GM21381 (cell line): ENCODE measurements around the gene MZT2A.
A peak's percentile ranks its signal among the peaks of the same experiment; 100 is the strongest.
"Not testable (repeated sequence)": the region's sequence is repeated elsewhere in the genome, so short reads cannot be mapped to it uniquely, and the experiment has no call there.

Experiments
- ATAC-seq: cut with Tn5 transposase; IDR thresholded peaks from one replicate; pipeline ENCODE4 v1.9.1; 2021; ENCODE audit warnings: mild to moderate bottlenecking, moderate library complexity; ENCODE audit not compliant: unreplicated experiment

The MZT2A gene

DNA sequence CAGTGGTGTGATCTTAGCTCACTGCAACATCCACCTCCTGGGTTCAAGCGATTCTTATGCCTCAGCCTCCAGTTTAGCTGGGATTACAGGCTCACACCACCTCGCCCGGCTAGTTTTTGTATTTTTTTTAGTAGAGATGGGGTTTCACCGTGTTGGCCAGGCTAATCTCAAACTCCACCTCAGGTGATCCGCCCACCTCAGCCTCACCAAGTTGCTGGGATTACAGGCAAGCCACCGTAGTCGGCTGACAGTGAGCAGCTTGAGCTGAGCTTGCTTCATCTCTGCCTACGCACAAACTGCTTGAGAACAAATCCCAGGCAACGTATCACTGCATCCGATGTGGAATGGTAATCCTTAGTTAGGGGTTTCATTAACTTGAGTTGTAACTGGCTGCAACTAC is 24.5 kb downstream of the MZT2A start:
- not testable (repeated sequence) for ATAC-seq

DNA sequence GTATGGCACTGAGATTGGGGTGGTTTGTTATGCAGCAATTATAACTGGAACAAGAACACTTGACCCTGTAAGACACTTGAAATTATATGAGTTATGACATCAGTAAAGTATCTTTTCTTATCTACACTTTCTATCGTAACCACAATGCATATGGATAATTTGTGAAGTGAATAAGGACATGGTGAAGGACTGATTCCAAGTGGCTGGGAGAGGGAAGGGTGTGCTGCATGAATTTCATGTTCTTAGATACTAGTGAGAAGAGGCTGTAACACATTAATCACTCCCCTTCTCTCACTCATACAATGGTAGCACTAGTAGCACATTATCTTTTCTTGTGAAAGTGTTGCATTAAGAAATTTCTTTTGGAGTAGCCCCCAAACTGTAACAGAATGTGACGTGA is 37.3 kb downstream of the MZT2A start:
- ATAC-seq: not testable (repeated sequence)

DNA sequence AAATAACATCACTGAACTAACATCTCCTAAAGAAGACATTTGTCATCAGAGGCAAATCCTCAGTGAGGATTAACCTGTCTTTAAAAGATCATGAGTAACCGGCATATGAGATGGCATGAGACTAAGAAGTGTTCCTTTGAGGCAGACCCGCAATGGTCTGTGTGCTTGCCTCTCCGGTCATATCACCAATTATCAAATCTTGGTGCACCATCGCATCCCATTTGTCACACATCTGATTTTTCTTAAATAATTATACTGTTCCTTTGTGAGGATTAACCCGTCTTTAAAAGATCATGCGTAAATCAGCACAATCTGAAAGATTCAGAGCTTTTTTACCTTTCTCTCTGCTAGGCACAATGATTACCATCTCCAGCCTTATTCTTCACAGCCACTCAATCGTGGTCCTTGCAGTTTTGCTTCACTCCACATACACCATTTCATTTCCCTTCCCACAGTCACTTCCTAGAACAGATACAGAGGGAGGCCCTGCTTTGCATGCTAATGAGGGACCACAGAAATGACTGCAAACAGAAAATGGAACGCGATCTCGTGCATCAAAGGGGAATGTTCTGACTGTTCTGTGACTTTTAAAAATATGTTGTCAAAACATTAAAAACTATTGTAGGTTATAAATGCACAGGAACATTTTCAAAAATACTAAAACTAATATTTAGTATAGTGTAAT is 40.8 kb downstream of the MZT2A start:
- ATAC-seq: peak; percentile 82

DNA sequence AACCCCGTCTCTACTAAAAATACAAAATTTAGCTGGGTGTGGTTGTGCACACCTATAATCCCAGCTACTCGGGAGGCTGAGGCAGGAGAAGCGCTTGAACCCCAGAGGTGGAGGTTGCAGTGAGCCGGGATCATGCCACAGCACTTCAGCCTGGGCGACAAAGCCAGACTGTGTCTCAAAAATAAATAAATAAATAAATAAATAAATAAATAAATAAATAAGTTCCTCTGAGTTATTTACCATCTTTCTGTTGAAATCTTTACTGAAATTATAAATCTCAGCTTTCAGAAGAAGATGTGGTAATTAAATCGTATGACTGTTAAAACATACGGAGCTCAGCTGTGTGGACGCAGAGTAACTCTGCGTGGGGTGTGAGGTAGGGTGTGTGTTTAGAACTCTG is 44.2 kb downstream of the MZT2A start:
- ATAC-seq: not testable (repeated sequence)

DNA sequence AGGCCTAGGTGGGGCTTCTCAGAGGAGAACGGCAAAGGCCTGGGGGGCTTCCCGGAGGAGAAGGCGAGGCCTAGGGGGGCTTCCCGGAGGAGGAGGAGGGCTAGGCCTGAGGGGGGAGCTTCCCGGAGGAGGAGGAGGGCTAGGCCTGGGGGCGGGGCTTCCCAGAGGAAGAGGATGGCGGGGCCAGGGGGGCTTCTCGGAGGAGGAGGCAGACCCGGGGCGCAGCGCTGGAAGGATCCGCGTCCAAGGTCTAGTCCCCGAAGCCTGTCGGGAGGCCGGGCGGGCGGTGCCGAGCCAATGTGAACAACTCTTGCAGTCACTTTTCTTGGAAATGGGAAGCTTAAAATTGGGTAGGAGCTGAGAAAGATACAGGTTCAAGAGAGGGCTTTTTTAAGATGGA is 46.3 kb downstream of the MZT2A start:
- no peak for ATAC-seq

DNA sequence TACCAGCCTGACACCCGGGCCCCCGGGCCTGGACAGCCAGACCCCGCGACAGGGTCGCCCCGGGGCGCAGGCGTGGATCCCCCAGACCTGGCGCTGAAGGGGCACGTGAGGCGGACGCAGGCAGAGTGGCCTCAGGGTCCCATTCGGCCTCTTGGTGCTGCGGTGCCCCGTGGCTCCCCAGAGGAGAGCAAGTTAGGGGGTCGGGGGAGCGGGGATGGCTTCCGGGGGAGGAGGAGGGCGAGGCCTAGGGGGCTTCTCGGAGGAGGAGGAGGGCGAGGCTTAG is 46.7 kb downstream of the MZT2A start:
- ATAC-seq: not testable (repeated sequence)

DNA sequence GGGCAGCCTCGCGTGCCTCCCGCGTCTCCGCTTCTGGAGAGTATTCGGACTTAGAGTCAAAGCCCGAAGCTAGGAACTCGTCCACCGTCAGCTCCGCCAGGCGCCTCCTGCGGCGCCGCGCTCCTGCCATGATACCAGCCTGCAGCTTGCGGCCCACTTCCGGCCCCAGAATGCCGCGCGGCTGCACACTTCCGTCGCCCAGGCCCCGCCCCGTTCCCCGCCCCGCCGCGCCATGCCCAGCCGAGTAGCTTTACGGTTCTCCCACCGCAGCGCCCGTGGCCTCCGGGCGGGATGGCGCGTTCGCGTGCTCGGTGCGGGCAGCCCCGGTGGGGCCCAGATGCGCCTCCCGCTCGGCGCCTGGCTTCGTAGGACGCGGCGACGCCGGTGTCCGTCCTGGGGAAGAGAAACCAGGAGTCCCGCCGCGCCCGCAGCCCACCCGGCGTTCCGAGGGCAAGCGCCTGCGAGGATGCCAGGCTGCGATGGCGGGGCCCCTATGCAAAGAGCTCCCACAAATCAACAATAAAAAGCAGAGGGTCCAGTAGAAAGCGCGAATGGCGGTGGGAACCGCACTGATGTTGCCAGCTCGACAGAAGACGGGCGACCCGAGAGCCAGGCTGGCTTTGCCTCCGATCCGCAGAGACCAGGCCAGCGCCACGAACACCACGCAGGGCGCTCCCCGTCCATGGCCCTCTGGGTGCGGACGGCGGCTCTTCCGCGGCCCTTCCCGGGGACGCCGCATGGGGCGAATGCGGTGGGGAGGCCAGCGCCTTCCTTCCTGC is 47.3 kb downstream of the MZT2A start:
- ATAC-seq: not testable (repeated sequence)

DNA sequence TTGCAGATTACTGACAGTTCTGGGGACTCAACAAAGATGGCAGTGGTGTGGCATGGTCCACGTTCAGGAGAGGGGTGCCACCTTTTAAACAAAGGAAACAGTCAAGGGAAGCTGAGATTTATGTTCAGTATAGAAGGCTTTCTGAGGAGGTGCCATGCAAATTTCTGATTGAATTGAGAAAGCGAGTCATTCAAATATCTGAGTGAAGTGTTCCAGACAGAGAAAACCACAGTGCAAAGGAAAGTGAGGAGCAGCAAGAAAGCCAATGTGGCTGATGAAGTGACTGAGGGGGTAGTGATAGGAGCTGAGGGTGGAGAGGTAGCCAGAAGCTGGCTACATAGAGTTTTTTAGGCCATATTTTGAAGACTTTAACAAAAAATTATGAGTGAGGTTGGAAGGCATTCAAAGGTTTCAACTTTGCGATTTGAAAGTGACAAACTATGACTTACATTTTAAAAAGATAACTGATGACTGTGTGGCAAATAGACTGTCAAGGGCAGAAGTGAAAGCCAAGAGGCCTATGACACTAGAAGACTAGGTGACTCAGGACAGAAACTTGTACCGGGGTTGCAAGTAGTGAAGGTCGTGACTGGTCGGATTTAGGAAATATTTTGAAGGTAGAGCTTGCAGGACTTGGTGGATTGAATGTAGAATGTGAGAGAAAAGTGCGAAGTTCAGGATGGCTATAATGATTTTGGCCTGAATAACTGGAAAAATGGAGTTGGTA is 51.3 kb downstream of the MZT2A start:
- not testable (repeated sequence) for ATAC-seq
